GM21723 (cell line): Measurements from ENCODE around the gene REG4.
"Not testable (repeated sequence)": the region's sequence is repeated elsewhere in the genome, so short reads cannot be mapped to it uniquely, and the experiment has no call there.

ENCODE experiments used
- ATAC-seq: cut with Tn5 transposase; IDR thresholded peaks from one replicate; pipeline ENCODE4 v1.9.1; 2021; ENCODE audit warnings: mild to moderate bottlenecking, moderate library complexity; ENCODE audit not compliant: unreplicated experiment

The REG4 gene

GRCh38 chr1:119811387-119811786, at the start of gene REG4:
Gene REG4, minus strand, starts transcription at chr1:119811460. Its CDS starts 2,691 bp downstream, at chr1:119808769.
- ATAC-seq, result no peak

- ATAC-seq, result no peak
Observed at GRCh38 chr1:119859647-119860046, 48.4 kb upstream of the REG4 start.

GRCh38 chr1:119858556-119859214, 47.4 kb upstream of the REG4 start:
- ATAC-seq, result not testable (repeated sequence)

GRCh38 chr1:119858126-119858525, 46.9 kb upstream of the REG4 start:
- ATAC-seq, result no peak

GRCh38 chr1:119853155-119853554, 41.9 kb upstream of the REG4 start:
- ATAC-seq, result no peak

GRCh38 chr1:119844206-119844605, 32.9 kb upstream of the REG4 start:
- not testable (repeated sequence) for ATAC-seq

- no peak for ATAC-seq
Observed at GRCh38 chr1:119841306-119841705, 30.0 kb upstream of the REG4 start.

GRCh38 chr1:119840745-119841144, 29.5 kb upstream of the REG4 start:
- ATAC-seq, result no peak

GRCh38 chr1:119838236-119838635, 27.0 kb upstream of the REG4 start:
- no peak for ATAC-seq

GRCh38 chr1:119834990-119835389, 23.7 kb upstream of the REG4 start:
- no peak for ATAC-seq

- ATAC-seq, result no peak
Observed at GRCh38 chr1:119831027-119831426, 19.8 kb upstream of the REG4 start.

- no peak for ATAC-seq
Observed at GRCh38 chr1:119829625-119830024, 18.4 kb upstream of the REG4 start.

GRCh38 chr1:119829006-119829405, 17.7 kb upstream of the REG4 start:
- ATAC-seq, result not testable (repeated sequence)

- ATAC-seq, result no peak
Observed at GRCh38 chr1:119828266-119828665, 17.0 kb upstream of the REG4 start.

GRCh38 chr1:119827010-119827409, 15.8 kb upstream of the REG4 start:
- no peak for ATAC-seq

GRCh38 chr1:119822406-119822805, 11.1 kb upstream of the REG4 start:
- ATAC-seq, result no peak

- ATAC-seq, result no peak
Observed at GRCh38 chr1:119818181-119818580, 6.9 kb upstream of the REG4 start.

GRCh38 chr1:119816407-119816806, 5.1 kb upstream of the REG4 start:
- no peak for ATAC-seq

GRCh38 chr1:119815928-119816327, 4.7 kb upstream of the REG4 start:
- no peak for ATAC-seq

GRCh38 chr1:119815361-119815760, 4.1 kb upstream of the REG4 start:
- ATAC-seq, result no peak

GRCh38 chr1:119814288-119814687, 3.0 kb upstream of the REG4 start:
- ATAC-seq, result no peak

- ATAC-seq, result no peak
Observed at GRCh38 chr1:119811985-119812557, 811 bp upstream of the REG4 start.
